ENCODE measurements around the gene NCK1. TPM values are rescaled to one million over a fixed set of nuclear protein-coding genes. Genes with fewer than 3 reads are reported as not detected.

The NCK1 gene
- total RNA-seq, 1 donor from 2014 or later, result 21.7 TPM

GRCh38 chr3:136995652-136996051 is 133.6 kb downstream of the NCK1 start:
- no peak for DNase-seq
- ATAC-seq (ENCODE audit: poor library complexity), result peak; percentile 37
- intact Hi-C loops (cut with DNase I), result no loop called here

Other genes starting within 250 kb of the NCK1 start
- gene STAG1, start 109.8 kb upstream of the NCK1 start, total RNA-seq, result 21.1 TPM
- 1.8 TPM for gene SLC35G2, start 43.1 kb upstream of the NCK1 start, total RNA-seq
- 0.35 TPM for gene IL20RB, start 95.8 kb downstream of the NCK1 start, total RNA-seq